ENCODE data around the gene CDH9.

CDH9 gene, protein sequence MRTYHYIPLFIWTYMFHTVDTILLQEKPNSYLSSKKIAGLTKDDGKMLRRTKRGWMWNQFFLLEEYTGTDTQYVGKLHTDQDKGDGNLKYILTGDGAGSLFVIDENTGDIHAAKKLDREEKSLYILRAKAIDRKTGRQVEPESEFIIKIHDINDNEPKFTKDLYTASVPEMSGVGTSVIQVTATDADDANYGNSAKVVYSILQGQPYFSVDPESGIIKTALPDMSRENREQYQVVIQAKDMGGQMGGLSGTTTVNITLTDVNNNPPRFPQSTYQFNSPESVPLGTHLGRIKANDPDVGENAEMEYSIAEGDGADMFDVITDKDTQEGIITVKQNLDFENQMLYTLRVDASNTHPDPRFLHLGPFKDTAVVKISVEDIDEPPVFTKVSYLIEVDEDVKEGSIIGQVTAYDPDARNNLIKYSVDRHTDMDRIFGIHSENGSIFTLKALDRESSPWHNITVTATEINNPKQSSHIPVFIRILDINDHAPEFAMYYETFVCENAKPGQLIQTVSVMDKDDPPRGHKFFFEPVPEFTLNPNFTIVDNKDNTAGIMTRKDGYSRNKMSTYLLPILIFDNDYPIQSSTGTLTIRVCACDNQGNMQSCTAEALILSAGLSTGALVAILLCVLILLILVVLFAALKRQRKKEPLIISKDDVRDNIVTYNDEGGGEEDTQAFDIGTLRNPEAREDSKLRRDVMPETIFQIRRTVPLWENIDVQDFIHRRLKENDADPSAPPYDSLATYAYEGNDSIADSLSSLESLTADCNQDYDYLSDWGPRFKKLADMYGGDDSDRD

DNA sequence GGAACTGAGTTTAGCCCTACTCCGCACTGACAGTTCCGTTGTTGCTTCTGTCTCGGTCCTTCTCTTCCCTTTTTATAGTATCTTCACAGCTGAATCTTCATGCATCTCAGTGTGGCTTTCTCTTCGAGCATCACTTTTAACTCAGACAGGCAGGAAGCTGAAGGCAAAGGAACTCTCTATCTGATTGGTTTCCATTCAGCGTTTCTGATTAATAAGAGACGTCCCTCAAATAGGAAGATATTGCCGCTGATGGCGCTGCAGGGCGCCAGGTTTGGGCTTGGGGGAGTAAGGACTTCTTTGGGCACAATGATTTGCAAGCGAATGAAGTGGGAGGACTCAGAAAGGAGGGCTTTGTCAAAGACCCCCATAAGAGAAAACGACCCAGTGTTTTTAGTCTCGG, at the start of gene CDH9:
CDH9 (minus strand) TSS at position 111 of the 400 bp plus-strand sequence. CDS start 50,253 bp downstream, outside the sequence.
- no peak for DNase-seq (ENCODE audit: low read depth in 2 of 2)

- DNase-seq (ENCODE audit: low read depth in 2 of 2) = no peak
These were observed 49.4 kb upstream of the CDH9 start for GRCh38 chr5:27087747-27088146.

DNA sequence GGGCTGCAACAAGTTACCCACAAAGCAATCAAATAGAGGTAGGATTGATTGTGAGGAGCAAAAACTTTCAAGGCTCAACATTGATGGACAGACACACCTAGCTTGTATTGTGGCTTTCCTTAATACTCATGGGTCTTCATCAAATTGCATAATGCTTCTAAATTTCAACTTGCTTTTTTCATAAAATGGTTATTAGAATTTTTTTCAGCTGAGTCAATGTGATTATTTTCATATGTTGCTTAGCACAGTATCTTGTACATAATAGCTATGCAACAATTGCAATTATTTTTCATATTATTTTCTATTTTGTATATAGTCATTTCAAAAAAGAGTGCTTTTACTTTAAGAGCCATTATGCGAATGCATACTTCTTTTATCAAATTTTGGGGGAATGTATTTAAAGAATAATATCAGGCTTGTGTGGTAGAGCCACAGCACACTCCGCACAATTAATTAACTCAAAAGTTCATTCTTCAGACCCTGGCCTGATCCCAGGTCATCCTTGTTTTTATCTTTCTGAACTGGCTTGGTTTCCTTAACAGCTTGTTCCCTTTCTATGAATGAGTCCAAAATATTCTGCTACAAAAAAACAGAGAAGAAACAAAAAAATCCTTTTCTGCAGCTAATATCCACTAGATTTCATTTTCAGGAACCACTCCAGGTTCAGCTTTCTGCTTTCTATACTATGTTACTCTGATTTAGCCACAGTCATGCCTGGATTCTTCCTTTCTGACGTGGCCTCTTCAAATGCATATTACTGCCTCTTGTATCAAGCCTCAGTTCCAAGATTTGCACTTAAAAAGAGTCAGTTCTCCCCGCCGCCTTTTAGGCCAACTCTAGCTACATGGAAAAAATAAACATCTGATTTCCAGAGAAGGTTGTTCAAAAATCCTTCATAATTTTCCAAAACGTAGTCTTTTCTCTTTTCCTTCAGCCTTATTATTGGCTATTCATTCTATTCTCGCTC, 45.3 kb upstream of the CDH9 start:
- no peak for DNase-seq (ENCODE audit: low read depth in 2 of 2)

DNA sequence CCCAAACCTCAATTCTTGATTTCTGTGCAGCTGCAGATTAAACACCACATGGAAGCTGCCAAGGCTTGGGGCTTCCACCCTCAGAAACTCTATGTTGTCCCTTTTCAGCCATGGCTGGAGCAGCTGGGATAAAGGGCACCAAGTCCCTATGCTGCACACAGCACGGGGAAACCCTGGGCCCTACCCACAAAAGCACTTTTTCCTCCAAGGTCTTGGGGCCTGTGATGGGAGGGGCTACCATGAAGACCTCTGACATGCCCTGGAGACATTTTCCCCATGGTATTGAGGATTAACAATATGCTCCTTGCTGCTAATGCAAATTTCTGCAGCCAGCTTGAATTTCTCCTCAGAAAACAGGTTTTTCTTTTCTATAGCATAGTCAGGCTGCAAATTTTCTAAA, 41.8 kb upstream of the CDH9 start:
- DNase-seq (ENCODE audit: low read depth in 2 of 2) = no peak

GRCh38 chr5:27062451-27062850, 24.1 kb upstream of the CDH9 start:
- no peak for DNase-seq (ENCODE audit: low read depth in 2 of 2)

DNA sequence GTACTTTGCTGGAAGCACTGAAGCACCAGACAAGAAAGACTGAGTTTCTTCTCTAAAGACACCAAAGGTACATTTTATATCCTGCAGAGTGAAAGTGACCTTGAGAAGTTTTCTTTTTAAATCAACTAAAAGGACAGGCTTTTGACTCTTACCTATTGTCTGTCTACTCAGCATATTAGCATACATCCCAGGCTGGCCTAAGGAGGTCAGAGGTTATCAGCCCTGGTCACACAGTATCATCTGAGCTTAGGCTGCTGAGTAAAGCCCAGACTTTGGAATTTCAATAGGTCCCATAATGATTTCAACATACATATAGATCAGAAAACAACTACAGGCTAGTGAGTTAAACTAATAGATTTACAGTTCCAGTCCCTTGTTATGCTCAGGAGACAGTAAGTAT, 10.1 kb upstream of the CDH9 start:
- no peak for DNase-seq (ENCODE audit: low read depth in 2 of 2)

DNA sequence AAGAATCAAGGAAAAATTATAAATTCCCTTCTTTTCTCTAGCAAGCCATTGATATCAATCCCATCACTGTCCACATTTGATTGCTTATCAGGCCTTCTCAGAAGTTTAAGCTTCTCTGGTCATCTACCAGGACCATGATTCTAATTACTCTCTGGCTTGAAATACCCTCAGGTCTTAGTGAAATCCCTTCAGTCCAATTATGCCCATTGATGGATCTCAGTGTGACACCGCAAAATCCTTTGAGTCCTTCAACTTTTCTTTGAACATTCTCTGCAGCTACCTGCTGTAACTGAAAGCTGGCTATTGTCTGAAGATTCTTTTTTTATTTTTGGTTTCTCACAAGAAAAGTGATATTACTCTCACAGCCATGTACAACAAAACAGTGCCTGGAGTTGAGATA, 3.0 kb upstream of the CDH9 start:
- no peak for DNase-seq (ENCODE audit: low read depth in 2 of 2)

DNA sequence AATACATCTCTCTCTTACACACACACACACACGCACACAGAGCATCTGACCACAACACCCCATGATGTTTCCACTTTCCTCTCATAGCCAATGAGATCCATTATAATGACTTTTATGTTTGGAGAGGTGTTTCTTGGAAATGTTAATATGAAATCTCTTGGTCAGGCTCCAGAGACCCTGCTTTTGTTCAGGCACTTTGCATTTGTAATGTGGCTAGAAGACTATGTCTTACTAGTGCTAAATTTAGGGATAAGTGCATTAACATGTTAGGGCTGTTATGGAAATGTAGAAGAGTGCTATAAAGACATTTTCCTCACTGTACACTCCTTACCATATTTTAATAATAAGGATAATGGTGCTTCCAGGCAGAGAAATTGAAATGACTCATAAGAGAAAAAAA, 3.8 kb downstream of the CDH9 start:
- no peak for DNase-seq (ENCODE audit: low read depth in 2 of 2)

GRCh38 chr5:27026801-27027200, 11.6 kb downstream of the CDH9 start:
- no peak for DNase-seq (ENCODE audit: low read depth in 2 of 2)

DNA sequence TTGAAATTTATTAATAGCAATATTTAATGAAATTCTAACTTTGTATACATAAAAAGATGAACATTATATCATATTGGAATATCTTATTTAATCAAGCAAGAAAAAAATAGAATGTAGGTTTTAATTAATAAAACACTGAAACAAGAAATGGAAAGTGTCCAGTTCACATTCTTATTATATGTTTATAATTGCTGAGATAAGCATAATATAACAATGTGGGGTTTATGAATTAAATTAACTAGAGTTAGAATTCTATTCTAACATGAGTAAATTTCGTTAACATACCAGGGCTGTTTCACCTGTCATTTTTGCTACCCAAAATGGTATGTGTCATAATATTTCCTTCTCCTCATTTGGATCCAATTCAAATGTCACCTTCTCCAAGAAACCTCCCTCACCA, 12.3 kb downstream of the CDH9 start:
- no peak for DNase-seq (ENCODE audit: low read depth in 2 of 2)

DNA sequence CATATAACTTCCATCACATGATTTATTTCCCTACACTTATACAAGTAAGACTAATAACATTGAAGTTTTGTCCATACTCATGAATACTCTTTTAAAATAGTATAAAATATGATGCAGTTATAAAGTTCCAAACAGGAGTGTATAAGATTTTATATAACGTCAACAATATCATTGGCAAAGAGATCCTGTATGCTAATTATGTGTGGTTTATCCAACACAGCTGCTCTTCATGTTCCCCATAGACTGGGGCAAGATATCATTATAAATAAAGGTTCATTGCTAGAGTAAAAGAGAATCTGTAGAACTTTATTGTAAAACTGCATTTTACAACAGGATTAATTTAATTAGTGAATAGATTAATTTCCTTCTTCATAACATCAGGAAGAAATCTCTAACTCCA, 16.9 kb downstream of the CDH9 start:
- DNase-seq (ENCODE audit: low read depth in 2 of 2) = no peak

GRCh38 chr5:27020973-27021372, 17.4 kb downstream of the CDH9 start:
- no peak for DNase-seq (ENCODE audit: low read depth in 2 of 2)

GRCh38 chr5:27015758-27016157, 22.6 kb downstream of the CDH9 start:
- no peak for DNase-seq (ENCODE audit: low read depth in 2 of 2)

GRCh38 chr5:27011274-27011673, 27.1 kb downstream of the CDH9 start:
- DNase-seq (ENCODE audit: low read depth in 2 of 2) = no peak

GRCh38 chr5:27010646-27011045, 27.7 kb downstream of the CDH9 start:
- DNase-seq (ENCODE audit: low read depth in 2 of 2) = no peak

DNA sequence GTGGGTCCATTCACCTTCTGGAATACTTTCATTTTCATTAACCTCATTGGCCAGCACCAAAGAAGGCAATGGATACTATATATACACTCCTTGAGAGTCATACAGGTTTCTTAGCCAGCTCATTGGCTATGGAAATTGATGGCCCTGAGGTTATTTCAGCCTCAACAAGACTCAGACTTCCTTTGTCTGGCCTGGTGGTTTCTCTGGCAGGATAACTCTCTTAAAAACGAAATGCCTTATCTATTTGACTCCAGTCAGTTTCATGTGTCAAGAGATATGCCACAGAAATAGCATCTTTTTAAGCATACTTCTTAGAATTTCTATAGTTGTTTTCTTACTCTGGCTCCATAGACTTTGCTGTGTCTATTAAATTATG, 28.9 kb downstream of the CDH9 start:
- no peak for DNase-seq (ENCODE audit: low read depth in 2 of 2)

DNA sequence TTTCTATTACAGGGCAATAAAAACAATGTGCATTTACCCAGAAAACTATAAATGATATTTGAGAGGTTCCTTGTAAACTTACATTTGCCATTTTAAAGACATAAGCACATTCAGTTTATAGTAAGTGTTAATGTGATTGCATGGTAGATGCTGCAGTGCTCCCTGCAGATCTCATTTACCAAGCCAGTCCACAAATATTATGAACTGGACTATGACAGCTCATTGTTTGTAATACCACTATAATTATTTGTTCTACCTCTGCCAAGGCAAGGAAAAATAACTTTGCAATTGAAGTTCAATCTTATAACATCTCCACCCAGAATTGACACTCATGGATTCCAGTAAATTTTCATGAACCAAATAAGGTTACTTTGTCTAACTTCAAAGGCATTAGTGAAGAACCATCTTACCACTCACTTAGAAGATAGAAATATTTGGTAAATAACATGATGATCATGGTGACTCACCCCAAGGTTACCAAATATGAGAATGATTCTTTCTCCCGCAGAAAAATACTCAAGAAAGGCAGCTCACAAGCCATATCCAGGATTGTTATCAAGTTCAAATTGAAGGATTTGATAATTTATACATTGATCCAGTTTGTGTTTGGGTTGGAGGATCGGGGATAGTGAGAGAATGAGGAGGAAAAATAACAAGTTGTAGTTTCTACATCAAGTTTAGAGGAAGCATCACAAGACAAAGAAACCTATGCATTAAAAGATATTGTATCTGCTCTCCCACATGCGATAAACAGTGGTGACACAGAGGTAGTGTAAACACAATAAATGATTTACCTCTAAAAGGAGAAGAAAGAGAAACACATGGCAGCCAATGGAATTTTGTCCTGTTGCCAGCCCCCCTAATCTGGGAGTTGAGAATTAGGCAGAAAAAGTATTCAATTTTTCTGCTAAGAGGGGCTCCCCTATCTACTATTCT, 29.5 kb downstream of the CDH9 start:
- no peak for DNase-seq (ENCODE audit: low read depth in 2 of 2)

- no peak for DNase-seq (ENCODE audit: low read depth in 2 of 2)
These were observed 31.3 kb downstream of the CDH9 start for GRCh38 chr5:27007121-27007520.

DNA sequence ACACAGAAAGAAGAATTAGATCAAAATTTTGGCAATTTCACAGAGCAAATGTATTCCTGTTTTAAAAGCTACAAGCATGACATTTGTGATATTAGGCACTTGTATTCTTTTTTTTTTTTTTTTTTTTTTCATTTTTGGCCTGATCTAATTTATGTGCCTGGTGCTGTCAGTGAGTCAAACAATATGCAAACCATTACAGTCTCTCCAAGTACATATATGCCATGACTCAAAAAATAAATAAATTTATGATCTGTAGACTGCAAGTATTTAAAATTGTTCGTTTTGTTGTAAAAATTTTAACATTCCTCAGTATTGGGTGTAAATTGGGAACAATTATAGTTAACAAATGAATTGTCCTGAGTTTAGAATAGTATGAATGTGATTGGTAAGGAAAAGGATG, 51.4 kb downstream of the CDH9 start:
- no peak for DNase-seq (ENCODE audit: low read depth in 2 of 2)

- no peak for DNase-seq (ENCODE audit: low read depth in 2 of 2)
These were observed 56.6 kb downstream of the CDH9 start for GRCh38 chr5:26981750-26982149.

DNA sequence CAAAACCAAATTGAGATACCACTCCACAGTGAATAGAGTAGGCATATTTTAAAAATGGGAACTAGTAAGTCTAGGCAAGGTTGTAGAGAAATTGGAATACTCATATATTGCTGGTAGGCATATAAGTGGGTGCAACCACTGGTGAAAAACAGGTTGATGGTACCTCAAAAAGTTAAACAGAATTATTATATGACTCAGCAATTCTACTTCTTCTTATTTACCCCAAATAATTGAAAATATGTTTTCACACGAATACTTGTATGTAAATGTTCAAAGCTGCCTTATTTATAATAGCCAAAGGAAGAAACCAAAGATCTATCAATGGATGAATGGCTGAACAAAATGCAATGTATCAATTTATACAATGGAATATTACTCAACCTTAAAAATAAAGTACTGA, 79.1 kb downstream of the CDH9 start:
- no peak for DNase-seq (ENCODE audit: low read depth in 2 of 2)
